Inferior parietal cortex (tissue), 1 donor: ENCODE measurements around the gene EMD.
A peak's percentile ranks its signal among the peaks of the same experiment; 100 is the strongest.
"Not testable (repeated sequence)": the region's sequence is repeated elsewhere in the genome, so short reads cannot be mapped to it uniquely, and the experiment has no call there.

Source experiments
- DNase-seq: peaks from one replicate; pipeline ENCODE4 v3.0.0-alpha.2; 2016; ENCODE audit errors: extremely low spot score

The EMD gene

GRCh38 chrX:154396363-154396762 is 17.3 kb downstream of the EMD start:
- DNase-seq = not testable (repeated sequence)

GRCh38 chrX:154396973-154397887 is 18.1 kb downstream of the EMD start:
- DNase-seq = no peak

- DNase-seq = peak; percentile 95
These were observed 19.0 kb downstream of the EMD start, which contains the start of gene RPL10 for GRCh38 chrX:154397888-154398667. TSS of gene RPL10 (plus strand) at chrX:154398377. CDS start at chrX:154398520, 143 bp downstream.

- DNase-seq = peak; percentile 74
These were observed 19.8 kb downstream of the EMD start for GRCh38 chrX:154398668-154399526.

GRCh38 chrX:154399527-154400368 is 20.7 kb downstream of the EMD start:
- DNase-seq = no peak

GRCh38 chrX:154400369-154400817 is 21.3 kb downstream of the EMD start:
- DNase-seq = not testable (repeated sequence)

GRCh38 chrX:154401045-154401799 is 22.1 kb downstream of the EMD start:
- DNase-seq = no peak

- DNase-seq = no peak
These were observed 23.0 kb downstream of the EMD start for GRCh38 chrX:154401918-154402621.

- no peak for DNase-seq
These were observed 23.6 kb downstream of the EMD start for GRCh38 chrX:154402622-154403127.

GRCh38 chrX:154403192-154403591 is 24.1 kb downstream of the EMD start:
- no peak for DNase-seq

- DNase-seq = no peak
These were observed 24.8 kb downstream of the EMD start for GRCh38 chrX:154403858-154404257.

GRCh38 chrX:154404625-154405192 is 25.6 kb downstream of the EMD start:
- no peak for DNase-seq

GRCh38 chrX:154408659-154409221 is 29.6 kb downstream of the EMD start:
- DNase-seq = no peak

- no peak for DNase-seq
These were observed 30.3 kb downstream of the EMD start, which contains the start of gene DNASE1L1 for GRCh38 chrX:154409222-154409871. TSS of gene DNASE1L1 (minus strand) at chrX:154409254. CDS start at chrX:154405568, 3,686 bp downstream.

GRCh38 chrX:154411981-154412340 is 32.9 kb downstream of the EMD start:
- no peak for DNase-seq

GRCh38 chrX:154412468-154412867 is 33.4 kb downstream of the EMD start:
- DNase-seq = no peak

GRCh38 chrX:154413142-154413541 is 34.0 kb downstream of the EMD start:
- no peak for DNase-seq

GRCh38 chrX:154417157-154417556 is 38.1 kb downstream of the EMD start:
- no peak for DNase-seq
